NB4 (cell line): ENCODE results near the gene ADGRE3.
A peak's percentile ranks its signal among the peaks of the same experiment; 100 is the strongest.
"Not testable (repeated sequence)": the region's sequence is repeated elsewhere in the genome, so short reads cannot be mapped to it uniquely, and the experiment has no call there.

Source experiments
- DNase-seq: peaks from one replicate; pipeline ENCODE4 v3.0.0; 2010; ENCODE audit warnings: low read depth
- H3K4me3 ChIP-seq: one replicate; pipeline ENCODE4 v1.5.1; 2011; ENCODE audit warnings: mild to moderate bottlenecking, low read depth, low read length, moderate library complexity
- MAX ChIP-seq: IDR thresholded peaks from 2 replicates; pipeline ENCODE4 v1.6.1; 2011; ENCODE audit warnings: low read depth, low read length
- MYC ChIP-seq: IDR thresholded peaks from 2 replicates; pipeline ENCODE4 v1.6.1; 2011; ENCODE audit warnings: low read depth, low read length
- POLR2A ChIP-seq: IDR thresholded peaks from 2 replicates; pipeline ENCODE4 v1.6.1; 2011; ENCODE audit warnings: mild to moderate bottlenecking; ENCODE audit not compliant: insufficient read length; ENCODE audit errors: extremely low read depth
- TF ChIP-seq, protein P1 (sequence below): IDR thresholded peaks from one replicate; pipeline ENCODE4 v1.5.1; 2012; ENCODE audit warnings: low read depth, low read length

ADGRE3 gene

GRCh38 chr19:14615623-14616022, 59.0 kb downstream of the ADGRE3 start:
- H3K4me3 ChIP-seq, result no peak overlapping the region
- peak; percentile 38 for DNase-seq
- TF ChIP-seq POLR2A (no peak), MAX (no peak), MYC (no peak)
- TF ChIP-seq, protein P1, sequence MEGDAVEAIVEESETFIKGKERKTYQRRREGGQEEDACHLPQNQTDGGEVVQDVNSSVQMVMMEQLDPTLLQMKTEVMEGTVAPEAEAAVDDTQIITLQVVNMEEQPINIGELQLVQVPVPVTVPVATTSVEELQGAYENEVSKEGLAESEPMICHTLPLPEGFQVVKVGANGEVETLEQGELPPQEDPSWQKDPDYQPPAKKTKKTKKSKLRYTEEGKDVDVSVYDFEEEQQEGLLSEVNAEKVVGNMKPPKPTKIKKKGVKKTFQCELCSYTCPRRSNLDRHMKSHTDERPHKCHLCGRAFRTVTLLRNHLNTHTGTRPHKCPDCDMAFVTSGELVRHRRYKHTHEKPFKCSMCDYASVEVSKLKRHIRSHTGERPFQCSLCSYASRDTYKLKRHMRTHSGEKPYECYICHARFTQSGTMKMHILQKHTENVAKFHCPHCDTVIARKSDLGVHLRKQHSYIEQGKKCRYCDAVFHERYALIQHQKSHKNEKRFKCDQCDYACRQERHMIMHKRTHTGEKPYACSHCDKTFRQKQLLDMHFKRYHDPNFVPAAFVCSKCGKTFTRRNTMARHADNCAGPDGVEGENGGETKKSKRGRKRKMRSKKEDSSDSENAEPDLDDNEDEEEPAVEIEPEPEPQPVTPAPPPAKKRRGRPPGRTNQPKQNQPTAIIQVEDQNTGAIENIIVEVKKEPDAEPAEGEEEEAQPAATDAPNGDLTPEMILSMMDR, result no peak

- peak; percentile 95 for DNase-seq
- H3K4me3 ChIP-seq, result no peak overlapping the region
- no peak for TF ChIP-seq POLR2A
Observed at GRCh38 chr19:14614099-14614412, 60.6 kb downstream of the ADGRE3 start.

DNA sequence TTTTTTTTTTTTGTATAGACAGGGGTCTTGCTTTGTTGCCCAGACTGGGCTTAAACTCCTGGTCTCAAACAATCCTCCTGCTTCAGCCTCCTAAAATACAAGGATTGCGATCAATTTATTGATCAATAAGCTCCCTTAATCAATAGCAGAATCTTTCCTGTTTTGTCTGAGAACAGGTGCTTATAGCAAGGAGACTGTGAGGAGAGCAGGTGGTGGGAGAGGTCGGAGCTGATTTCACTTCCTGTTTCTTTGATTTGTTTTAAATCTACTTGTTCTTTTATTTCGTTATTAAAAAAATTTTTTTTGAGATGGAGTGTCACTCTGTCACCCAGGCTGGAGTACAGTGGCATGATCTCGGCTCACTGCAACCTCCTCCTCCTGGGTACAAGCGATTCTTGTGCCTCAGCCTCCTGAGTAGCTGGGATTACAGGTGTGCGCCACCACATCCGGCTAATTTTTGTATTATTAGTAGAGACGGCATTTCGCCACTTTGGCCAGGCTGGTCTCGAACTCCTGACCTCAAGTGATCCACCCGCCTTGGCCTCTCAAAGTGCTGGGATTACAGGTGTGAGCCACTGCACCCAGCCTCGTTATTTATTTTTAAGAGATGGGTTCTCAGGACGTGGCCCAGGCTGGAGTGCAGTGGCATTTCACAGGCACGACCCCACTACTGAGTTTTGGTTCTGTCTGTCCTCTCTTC, 61.1 kb downstream of the ADGRE3 start:
- not testable (repeated sequence) for H3K4me3 ChIP-seq

DNA sequence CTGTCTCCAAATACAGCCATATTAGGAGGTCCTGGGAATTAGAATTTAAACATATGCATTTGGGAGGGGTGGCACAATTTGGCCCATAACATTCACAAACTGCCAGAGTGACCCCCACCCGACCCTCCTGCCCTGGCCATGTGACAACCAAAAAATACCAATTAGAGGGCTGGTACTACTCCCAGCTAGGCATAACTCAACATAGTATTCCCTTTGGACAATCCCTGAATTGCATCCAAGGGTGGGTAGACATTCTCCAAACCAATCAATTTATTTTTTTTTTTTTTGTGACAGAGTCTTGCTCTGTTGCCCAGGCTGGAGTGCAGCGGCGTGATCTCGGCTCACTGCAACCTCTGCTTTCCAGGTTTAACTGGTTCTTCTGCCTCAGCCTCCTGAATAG, 62.0 kb downstream of the ADGRE3 start:
- TF ChIP-seq MAX, result no peak
- no peak for TF ChIP-seq POLR2A
- no peak for TF ChIP-seq MYC
- TF ChIP-seq, protein P1, result no peak
- H3K4me3 ChIP-seq, result no peak overlapping the region

More for the DNA sequence above, 61.1 kb downstream of the ADGRE3 start:
- not testable (repeated sequence) for DNase-seq

DNA sequence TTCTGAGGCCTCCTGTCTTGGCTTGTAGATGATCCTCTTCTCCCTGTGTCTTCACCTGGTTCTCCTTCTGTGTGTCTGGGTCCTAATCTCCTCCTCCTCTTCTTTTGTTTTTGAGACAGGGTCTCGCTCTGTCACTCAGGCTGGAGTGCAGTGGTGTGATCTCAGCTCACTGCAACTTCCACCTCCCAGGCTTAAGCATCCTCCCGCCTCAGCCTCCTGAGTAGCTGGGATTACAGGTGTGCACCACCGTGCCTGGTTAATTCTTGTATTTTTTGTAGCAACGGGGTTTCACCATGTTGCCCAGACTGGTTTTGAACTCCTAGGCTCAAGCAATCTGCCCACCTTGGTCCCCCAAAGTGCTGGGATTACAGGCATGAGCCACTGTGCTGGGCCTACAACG, 62.4 kb downstream of the ADGRE3 start:
- not testable (repeated sequence) for DNase-seq, H3K4me3 ChIP-seq

More for the DNA sequence above, 62.0 kb downstream of the ADGRE3 start:
- no peak for DNase-seq

- DNase-seq, result no peak
- H3K4me3 ChIP-seq, result no peak overlapping the region
- no peak for TF ChIP-seq POLR2A
- TF ChIP-seq, protein P1, result no peak
- no peak for TF ChIP-seq MYC
- no peak for TF ChIP-seq MAX
Observed at GRCh38 chr19:14611051-14611450, 63.6 kb downstream of the ADGRE3 start.

GRCh38 chr19:14606627-14607026, 68.0 kb downstream of the ADGRE3 start:
- DNase-seq, result no peak
- H3K4me3 ChIP-seq, result no peak overlapping the region
- TF ChIP-seq MAX, result no peak
- no peak for TF ChIP-seq MYC
- TF ChIP-seq, protein P1, result no peak
- TF ChIP-seq POLR2A, result no peak

- no peak overlapping the region for H3K4me3 ChIP-seq
- no peak for DNase-seq
- TF ChIP-seq MYC (no peak), POLR2A (no peak), MAX (no peak)
- TF ChIP-seq, protein P1, result no peak
Observed at GRCh38 chr19:14603990-14604387, 70.7 kb downstream of the ADGRE3 start.
